ENCODE results near the gene EMC7. TPM values are rescaled to one million over a fixed set of nuclear protein-coding genes. Genes with fewer than 3 reads are reported as not detected.
"Not testable (repeated sequence)": the region's sequence is repeated elsewhere in the genome, so short reads cannot be mapped to it uniquely, and the experiment has no call there.

EMC7 gene
- total and polyA plus RNA-seq, 9 of the 15 experiments (the other 6 are each of a cell fraction or from before 2014, with no cell fraction given): 25.8 to 92.8 (median 49.7) TPM

- FAIRE-seq: no peak
- ATAC-seq: no peak
- in situ Hi-C loops (cut with MboI) (no loop called here), intact Hi-C loops (cut with micrococcal nuclease) (no loop called here)
- Histone ChIP-seq H3K27ac (ENCODE audit: extremely low read depth, low read depth, low read length) (no peak overlapping the region), H3K9me3 (replicated peaks; ENCODE audit: control insufficient read depth, insufficient read depth, low read depth, low read length) (no peaks in the 10 kb centered on the region), H3K4me1 (replicated peaks in 1 of 2; ENCODE audit: control insufficient read depth in 2 of 2, insufficient read depth in 2 of 2, low read length in 2 of 2) (no peaks in the 10 kb centered on the region), H3K9me1 (ENCODE audit: control insufficient read depth, insufficient read depth, low read length) (no peaks in the 10 kb centered on the region), H3K79me2 (ENCODE audit: control insufficient read depth, insufficient read depth, low read length) (no peaks in the 10 kb centered on the region), H3K4me2 (ENCODE audit: insufficient read depth, low read length) (no peak overlapping the region), H2AFZ (ENCODE audit: low read depth, low read length) (no peak overlapping the region), H3K9ac (ENCODE audit: insufficient read depth in 1 of 2, low read depth in 2 of 2, low read length in 2 of 2) (no peak overlapping the region), H4K20me1 (replicated peaks; ENCODE audit: control insufficient read depth, insufficient read depth, low read length) (no peaks in the 10 kb centered on the region), H3K36me3 (ENCODE audit: control insufficient read depth, insufficient read depth, low read length) (no peaks in the 10 kb centered on the region), H3K27me3 (ENCODE audit: control insufficient read depth in 2 of 2, insufficient read depth in 2 of 2, low read length in 2 of 2) (no peaks in the 10 kb centered on the region), H3K4me3 (no peak overlapping the region)
- 56% methylated on average over 6 of the region's 6 CpGs for WGBS (ENCODE audit: insufficient coverage, low coverage, missing lambda C conversion rate)
- TF ChIP-seq MLLT1 (IDR thresholded peaks at IDR 0.05): no peak
- TF ChIP-seq ZNF445 (CRISPR knock-in tag; IDR thresholded peaks at IDR 0.05; ENCODE audit: low read depth): no peak
- TF ChIP-seq NEUROD1 (IDR thresholded peaks at IDR 0.05; ENCODE audit: borderline replicate concordance, low read depth, low read length, partially characterized antibody): no peak
- TF ChIP-seq ZNF584 (CRISPR knock-in tag; IDR thresholded peaks at IDR 0.05; ENCODE audit: low read depth): no peak
- no peak for TF ChIP-seq FOXA3 (CRISPR knock-in tag; conservative IDR thresholded peaks at IDR 0.05 in 1 of 2, IDR thresholded peaks at IDR 0.05 in 1 of 2)
- no peak for TF ChIP-seq SNAPC5 (CRISPR knock-in tag; IDR thresholded peaks at IDR 0.05)
- no peak for TF ChIP-seq ZNF668 (CRISPR knock-in tag; IDR thresholded peaks at IDR 0.05)
- no peak for TF ChIP-seq PHF20 (IDR thresholded peaks at IDR 0.05; ENCODE audit: partially characterized antibody)
- TF ChIP-seq HMGN3 (IDR thresholded peaks at IDR 0.05; ENCODE audit: borderline replicate concordance, extremely low read depth, insufficient read length, low read depth, low read length): no peak
- DNase-seq (ENCODE audit: extremely low read depth in 1 of 4, low spot score in 3 of 4): no peak
- no TSS peak for BruUV-seq (replicated peaks)
- CTCF ChIA-PET (ENCODE audit: low intra/inter-chr PET ratio): interaction anchor here (0.7 kb wide), 1 partner anchor 152 kb away, joined by 3 read pairs; no protein-coding TSS in a partner anchor
- POLR2A ChIA-PET: interaction anchor here (0.6 to 1.6 kb wide), 3 partner anchors 10 to 134 kb away, joined by 3 to 4 read pairs (median 3); no protein-coding TSS in a partner anchor
These were observed 21.1 kb upstream of the EMC7 start for GRCh38 chr15:34122771-34123183.

GRCh38 chr15:34121786-34122185 is 20.1 kb upstream of the EMC7 start:
- H3K9me3 ChIP-seq (replicated peaks; ENCODE audit: control insufficient read depth, insufficient read depth, low read depth, low read length); DNase-seq (ENCODE audit: extremely low read depth in 1 of 4, low spot score in 3 of 4); BruUV-seq (replicated peaks); H3K4me1 ChIP-seq (replicated peaks in 1 of 2; ENCODE audit: control insufficient read depth in 2 of 2, insufficient read depth in 2 of 2, low read length in 2 of 2); H3K4me2 ChIP-seq (ENCODE audit: insufficient read depth, low read length); H3K79me2 ChIP-seq (ENCODE audit: control insufficient read depth, insufficient read depth, low read length); H3K4me3 ChIP-seq; H3K9ac ChIP-seq (ENCODE audit: insufficient read depth in 1 of 2, low read depth in 2 of 2, low read length in 2 of 2); H3K36me3 ChIP-seq (ENCODE audit: control insufficient read depth, insufficient read depth, low read length); CTCF ChIA-PET (ENCODE audit: low intra/inter-chr PET ratio); POLR2A ChIA-PET; FAIRE-seq; ATAC-seq; H3K27me3 ChIP-seq (ENCODE audit: control insufficient read depth in 2 of 2, insufficient read depth in 2 of 2, low read length in 2 of 2); H3K9me1 ChIP-seq (ENCODE audit: control insufficient read depth, insufficient read depth, low read length); H4K20me1 ChIP-seq (replicated peaks; ENCODE audit: control insufficient read depth, insufficient read depth, low read length); intact Hi-C loops (cut with micrococcal nuclease); in situ Hi-C loops (cut with MboI); H2AFZ ChIP-seq (ENCODE audit: low read depth, low read length); H3K27ac ChIP-seq (ENCODE audit: extremely low read depth, low read depth, low read length): not testable (repeated sequence)
- WGBS (ENCODE audit: insufficient coverage, low coverage, missing lambda C conversion rate): 70% methylated on average over 11 of the region's 12 CpGs

All from K562 (cell line).